HG03175 (cell line): ENCODE measurements around the gene PDP2.

ENCODE experiments used
- ATAC-seq: cut with Tn5 transposase; IDR thresholded peaks from one replicate; pipeline ENCODE4 v1.9.1; 2021; ENCODE audit warnings: mild to moderate bottlenecking, moderate library complexity; ENCODE audit not compliant: unreplicated experiment

The PDP2 gene

GRCh38 chr16:66933776-66934137 is 53.4 kb downstream of the PDP2 start:
- ATAC-seq = peak; percentile 8

GRCh38 chr16:66934138-66934838 is 54.0 kb downstream of the PDP2 start, which contains the start of gene CIAO2B:
CIAO2B (minus strand) TSS chr16:66934402; CDS start chr16:66934364, 38 bp downstream.
- peak; percentile 85 for ATAC-seq

GRCh38 chr16:66934839-66935313 is 54.6 kb downstream of the PDP2 start:
- peak; percentile 2 for ATAC-seq

GRCh38 chr16:66935314-66936011 is 55.1 kb downstream of the PDP2 start, which contains the start of gene CES2:
CES2 (plus strand) TSS chr16:66935516; CDS start chr16:66935636, 120 bp downstream.
- ATAC-seq = no peak

- ATAC-seq = no peak
Observed at GRCh38 chr16:66936462-66936861, 56.1 kb downstream of the PDP2 start.

DNA sequence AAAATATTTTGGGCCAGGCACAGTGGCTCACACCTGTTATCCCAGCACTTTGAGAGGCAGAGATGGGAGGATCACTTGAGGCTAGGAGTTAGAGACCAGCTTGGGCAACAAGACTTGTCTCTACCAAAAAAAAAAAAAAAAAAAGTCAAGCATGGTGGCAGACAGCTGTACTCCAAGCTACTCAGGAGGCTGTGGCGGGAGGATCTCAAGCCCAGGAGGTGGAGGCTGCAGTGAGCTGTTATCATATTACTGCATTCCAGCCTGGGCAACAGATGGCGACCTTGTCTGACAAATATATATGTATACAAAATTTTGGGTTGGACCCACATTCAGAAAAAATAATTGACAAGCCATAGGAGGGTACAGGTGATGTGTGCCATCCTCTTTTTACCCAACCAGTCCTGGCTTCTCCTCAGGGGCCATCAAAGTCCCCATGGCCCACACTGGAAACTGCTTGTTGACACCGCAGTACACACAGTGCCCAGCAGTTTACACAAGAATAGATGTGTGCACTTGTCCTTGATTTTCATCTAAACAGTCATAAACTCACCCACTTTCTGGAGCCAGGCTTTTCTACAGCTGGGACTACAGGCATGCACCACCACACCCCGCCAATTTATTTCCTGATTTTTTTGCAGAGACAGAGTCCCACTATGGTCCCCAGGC is 56.7 kb downstream of the PDP2 start:
- no peak for ATAC-seq

DNA sequence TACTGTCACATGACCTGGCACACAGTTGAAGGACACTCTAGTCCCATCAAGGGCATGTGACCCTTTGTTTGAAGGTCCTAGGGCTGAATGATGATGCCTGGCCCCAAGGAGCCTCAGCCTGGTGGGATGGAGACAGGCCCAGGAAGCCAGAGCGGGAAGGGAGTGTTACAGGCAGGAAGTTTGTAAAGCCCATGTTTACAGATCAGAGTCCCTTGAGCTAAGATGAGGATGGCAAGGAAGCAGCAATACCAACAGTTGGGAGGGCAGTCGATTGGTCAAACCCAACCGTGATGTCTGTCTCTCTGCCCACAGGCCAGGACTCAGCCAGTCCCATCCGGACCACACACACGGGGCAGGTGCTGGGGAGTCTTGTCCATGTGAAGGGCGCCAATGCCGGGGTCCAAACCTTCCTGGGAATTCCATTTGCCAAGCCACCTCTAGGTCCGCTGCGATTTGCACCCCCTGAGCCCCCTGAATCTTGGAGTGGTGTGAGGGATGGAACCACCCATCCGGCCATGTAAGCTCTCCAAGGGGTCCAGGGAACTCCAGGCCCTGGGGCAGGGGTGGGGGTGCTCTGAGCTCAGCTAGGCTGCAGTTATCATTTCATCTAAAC is 57.5 kb downstream of the PDP2 start:
- no peak for ATAC-seq

DNA sequence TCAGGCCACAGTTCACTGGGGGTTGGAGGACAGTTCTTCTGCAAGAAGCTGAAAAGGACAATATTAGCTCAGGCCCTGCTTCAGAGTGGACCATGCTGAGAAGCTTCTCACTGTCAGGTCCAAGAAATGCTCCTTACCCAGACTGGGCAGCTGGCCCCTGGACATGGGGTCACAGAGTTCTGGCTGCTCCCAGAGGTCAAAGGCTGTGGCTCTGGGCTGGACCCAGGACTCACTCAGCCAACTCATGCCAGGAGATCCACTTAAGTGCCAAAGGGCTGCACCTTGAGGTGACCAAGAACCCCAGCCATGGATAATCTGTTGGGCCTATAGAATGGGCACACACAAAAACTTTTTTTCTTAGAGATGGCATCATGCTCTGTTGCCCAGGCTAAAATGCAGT is 59.1 kb downstream of the PDP2 start:
- ATAC-seq = no peak

DNA sequence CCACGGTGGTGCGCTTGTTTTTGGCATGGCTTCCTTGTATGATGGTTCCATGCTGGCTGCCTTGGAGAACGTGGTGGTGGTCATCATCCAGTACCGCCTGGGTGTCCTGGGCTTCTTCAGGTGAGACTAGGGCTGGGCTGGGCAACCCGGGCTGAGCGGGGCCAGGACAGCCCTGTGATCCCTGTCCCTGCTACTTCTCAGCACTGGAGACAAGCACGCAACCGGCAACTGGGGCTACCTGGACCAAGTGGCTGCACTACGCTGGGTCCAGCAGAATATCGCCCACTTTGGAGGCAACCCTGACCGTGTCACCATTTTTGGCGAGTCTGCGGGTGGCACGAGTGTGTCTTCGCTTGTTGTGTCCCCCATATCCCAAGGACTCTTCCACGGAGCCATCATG is 59.9 kb downstream of the PDP2 start:
- no peak for ATAC-seq
